Measurements from ENCODE around the gene GOLGA1.

DNA sequence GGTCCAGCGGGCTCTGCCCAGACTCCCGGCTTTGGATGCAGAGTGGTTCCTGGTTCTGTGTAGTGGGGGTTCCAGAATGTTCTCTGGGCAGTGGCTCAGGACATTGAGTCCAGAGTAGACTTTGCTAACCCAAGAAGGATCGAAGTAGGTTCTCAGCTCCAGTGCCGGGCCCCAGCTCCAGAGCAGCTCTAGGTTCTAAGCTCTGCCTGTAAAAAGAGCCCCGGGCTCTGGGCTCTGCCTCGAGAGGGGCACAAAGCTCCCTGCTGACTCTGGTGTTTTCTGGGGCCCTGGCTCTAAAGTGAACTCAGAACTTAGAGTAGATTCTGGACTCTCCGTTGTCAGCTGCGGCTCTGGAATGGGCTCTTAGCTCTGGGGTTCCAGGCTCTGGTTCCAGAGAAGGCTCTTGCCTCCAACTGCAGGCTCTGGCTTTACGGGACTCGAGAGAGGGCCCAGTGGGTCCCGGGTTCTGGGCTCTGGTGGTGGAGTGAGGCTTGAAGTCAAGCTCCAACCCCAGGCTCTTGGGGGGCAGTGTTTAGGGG lies 87.2 kb downstream of the GOLGA1 start:
- TF ChIP-seq, protein P1, sequence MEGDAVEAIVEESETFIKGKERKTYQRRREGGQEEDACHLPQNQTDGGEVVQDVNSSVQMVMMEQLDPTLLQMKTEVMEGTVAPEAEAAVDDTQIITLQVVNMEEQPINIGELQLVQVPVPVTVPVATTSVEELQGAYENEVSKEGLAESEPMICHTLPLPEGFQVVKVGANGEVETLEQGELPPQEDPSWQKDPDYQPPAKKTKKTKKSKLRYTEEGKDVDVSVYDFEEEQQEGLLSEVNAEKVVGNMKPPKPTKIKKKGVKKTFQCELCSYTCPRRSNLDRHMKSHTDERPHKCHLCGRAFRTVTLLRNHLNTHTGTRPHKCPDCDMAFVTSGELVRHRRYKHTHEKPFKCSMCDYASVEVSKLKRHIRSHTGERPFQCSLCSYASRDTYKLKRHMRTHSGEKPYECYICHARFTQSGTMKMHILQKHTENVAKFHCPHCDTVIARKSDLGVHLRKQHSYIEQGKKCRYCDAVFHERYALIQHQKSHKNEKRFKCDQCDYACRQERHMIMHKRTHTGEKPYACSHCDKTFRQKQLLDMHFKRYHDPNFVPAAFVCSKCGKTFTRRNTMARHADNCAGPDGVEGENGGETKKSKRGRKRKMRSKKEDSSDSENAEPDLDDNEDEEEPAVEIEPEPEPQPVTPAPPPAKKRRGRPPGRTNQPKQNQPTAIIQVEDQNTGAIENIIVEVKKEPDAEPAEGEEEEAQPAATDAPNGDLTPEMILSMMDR (IDR thresholded peaks at IDR 0.05; ENCODE audit: insufficient read depth, low read length) = no peak
- no peak for TF ChIP-seq POLR2AphosphoS5 (IDR thresholded peaks at IDR 0.05; ENCODE audit: low read depth)
- TF ChIP-seq REST (IDR thresholded peaks at IDR 0.05; ENCODE audit: insufficient replicate concordance, low read depth) = no peak
- no peak for TF ChIP-seq GABPA (IDR thresholded peaks at IDR 0.05; ENCODE audit: low read depth)
- TF ChIP-seq SPI1 (IDR thresholded peaks at IDR 0.05; ENCODE audit: borderline replicate concordance, low read depth) = no peak

All from HL-60 (cell line).